ENCODE results near the gene CTNNA2. TPM values are rescaled to one million over a fixed set of nuclear protein-coding genes. Genes with fewer than 3 reads are reported as not detected.

Gene CTNNA2
- total RNA-seq, 1 donor from 2014 or later: 182 TPM

DNA sequence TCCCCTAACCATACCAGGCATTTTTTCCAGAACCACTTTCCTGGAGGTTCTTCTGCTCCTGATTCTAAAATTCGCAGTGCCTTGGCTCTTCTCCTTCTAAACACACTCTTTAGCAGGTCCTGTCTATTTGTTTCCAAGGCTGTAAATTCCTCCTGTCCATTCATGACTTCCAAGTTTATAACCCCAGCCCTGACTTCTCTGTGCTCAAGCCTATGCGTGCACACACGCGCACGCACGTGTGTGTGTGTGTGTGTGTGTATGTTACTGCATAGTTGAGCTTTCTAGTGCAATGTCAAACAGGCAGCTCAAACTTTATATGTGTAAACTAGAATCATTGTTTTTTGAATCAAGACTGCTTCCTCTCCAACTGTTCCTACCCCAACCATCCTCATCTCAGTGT is 454.0 kb downstream of the CTNNA2 start:
- no peak for DNase-seq (ENCODE audit: low spot score in 2 of 2)
- no peak for FAIRE-seq

GRCh38 chr2:79971807-79972206 is 459.0 kb downstream of the CTNNA2 start:
- FAIRE-seq (no peak), DNase-seq (ENCODE audit: low spot score in 2 of 2) (no peak)

- FAIRE-seq (no peak), DNase-seq (ENCODE audit: low spot score in 2 of 2) (no peak)
Observed at GRCh38 chr2:79972661-79973060, 459.8 kb downstream of the CTNNA2 start.

DNA sequence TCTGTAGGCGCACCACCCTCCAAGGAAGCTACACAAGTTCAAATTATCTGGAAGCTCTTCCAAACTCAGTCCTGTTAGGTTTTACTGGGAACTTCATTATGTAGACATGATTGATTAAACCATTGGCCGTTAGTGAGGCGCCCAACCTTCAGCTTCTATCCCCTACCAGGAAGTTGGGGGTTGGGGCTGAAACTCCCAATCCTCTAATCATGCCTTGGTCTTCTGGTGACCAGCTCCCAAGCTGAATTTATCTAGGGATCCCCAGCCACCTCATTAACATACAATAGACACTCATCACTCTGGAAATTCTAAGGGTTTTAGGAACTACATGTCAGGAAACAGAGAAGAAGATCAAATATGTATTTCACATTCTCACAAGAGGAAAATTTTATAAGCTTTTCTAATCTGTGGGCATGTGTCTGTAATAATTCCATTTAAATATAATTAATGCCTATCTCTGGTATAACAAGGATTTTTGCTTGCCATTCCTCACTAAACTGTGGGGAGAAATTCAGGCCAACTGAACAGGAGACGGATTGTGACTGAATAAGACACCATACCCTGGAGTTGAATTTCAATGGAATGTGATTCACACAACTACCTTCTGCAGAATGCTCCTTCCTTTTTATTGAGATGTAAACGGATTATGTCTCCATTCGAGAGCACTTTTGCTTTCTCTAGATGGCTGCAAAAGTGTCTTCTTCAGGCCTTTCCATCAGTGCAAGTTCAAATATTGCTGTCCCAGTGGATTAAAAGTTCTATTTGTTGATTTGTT is 463.1 kb downstream of the CTNNA2 start:
- DNase-seq (ENCODE audit: low spot score in 2 of 2): no peak
- FAIRE-seq: no peak

DNA sequence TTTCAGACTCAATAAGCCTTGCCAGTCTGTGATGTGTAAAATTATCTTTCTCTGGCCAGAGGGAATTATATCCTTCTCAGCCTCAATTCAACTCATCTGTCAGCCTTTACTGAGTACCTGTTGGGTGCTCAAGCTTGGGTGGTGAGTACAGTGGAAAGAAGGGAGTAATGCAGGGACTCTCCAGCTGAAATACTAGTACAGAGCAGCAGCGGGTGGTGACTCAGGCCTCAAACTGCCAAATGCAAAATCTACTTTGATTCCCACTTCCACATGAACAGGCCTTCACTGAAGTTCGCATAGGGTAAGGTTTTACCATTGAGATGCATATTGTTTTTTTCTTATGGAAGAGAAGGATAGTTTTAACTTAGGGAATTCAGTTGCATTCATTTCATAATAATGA is 464.9 kb downstream of the CTNNA2 start:
- no peak for FAIRE-seq
- no peak for DNase-seq (ENCODE audit: low spot score in 2 of 2)

GRCh38 chr2:79980116-79980515 is 467.3 kb downstream of the CTNNA2 start:
- no peak for DNase-seq (ENCODE audit: low spot score in 2 of 2)
- FAIRE-seq: no peak

GRCh38 chr2:79980816-79981215 is 468.0 kb downstream of the CTNNA2 start:
- DNase-seq (ENCODE audit: low spot score in 2 of 2) (peak in 1 of 2 donors; percentile 3), FAIRE-seq (peak; percentile 93)

GRCh38 chr2:79981316-79981715 is 468.5 kb downstream of the CTNNA2 start:
- FAIRE-seq (no peak), DNase-seq (ENCODE audit: low spot score in 2 of 2) (no peak)

- no peak for DNase-seq (ENCODE audit: low spot score in 2 of 2)
- FAIRE-seq: no peak
Observed at GRCh38 chr2:79982445-79982844, 469.6 kb downstream of the CTNNA2 start.

GRCh38 chr2:79984476-79984875 is 471.6 kb downstream of the CTNNA2 start:
- no peak for FAIRE-seq

GRCh38 chr2:79985145-79985544 is 472.3 kb downstream of the CTNNA2 start:
- no peak for DNase-seq (ENCODE audit: low spot score in 2 of 2)
- FAIRE-seq: no peak

More at GRCh38 chr2:79984476-79984875, 471.6 kb downstream of the CTNNA2 start:
- no peak for DNase-seq (ENCODE audit: low spot score in 2 of 2)

DNA sequence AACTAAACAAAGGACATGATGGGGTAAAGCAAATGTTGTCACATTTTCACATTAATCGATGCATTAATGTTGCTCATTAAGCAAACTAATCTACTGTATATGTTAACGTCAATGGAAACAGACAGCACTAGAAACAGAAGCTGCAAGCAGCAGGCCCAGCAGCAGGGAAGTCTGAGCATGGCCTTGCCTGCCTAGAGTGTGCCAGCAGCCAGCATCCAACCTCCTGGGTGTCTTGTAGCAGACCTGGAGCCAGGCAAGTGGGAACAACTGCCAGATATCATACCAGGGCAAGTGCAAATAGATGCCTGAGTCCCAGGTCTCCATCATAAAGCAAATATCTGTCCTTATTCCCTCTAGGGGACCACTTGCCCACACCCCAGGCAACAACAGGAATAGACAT is 472.7 kb downstream of the CTNNA2 start:
- FAIRE-seq: no peak

GRCh38 chr2:79993144-79993543 is 480.3 kb downstream of the CTNNA2 start:
- FAIRE-seq: no peak
- DNase-seq (ENCODE audit: low spot score in 2 of 2): no peak

More for the DNA sequence above, 472.7 kb downstream of the CTNNA2 start:
- DNase-seq (ENCODE audit: low spot score in 2 of 2): no peak

DNA sequence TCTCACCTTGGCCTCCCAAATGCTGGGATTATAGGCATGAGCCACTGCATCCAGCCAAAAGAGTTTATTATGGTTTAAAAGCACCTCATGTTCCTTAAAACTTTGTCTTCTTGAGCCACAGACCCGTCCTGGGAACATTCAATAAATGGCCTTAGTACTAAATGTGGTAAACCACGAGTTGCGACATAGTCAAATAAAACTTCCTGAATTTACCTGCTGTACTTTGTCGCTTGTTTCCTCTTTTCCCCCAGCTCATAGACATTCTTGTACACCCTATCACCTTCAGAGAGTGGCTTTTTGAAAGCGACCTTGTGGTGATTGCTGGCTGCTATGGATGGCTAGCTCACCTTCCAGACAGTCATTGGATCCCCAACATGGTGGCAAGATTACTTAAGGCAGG is 481.3 kb downstream of the CTNNA2 start:
- DNase-seq (ENCODE audit: low spot score in 2 of 2): no peak
- FAIRE-seq: no peak

DNA sequence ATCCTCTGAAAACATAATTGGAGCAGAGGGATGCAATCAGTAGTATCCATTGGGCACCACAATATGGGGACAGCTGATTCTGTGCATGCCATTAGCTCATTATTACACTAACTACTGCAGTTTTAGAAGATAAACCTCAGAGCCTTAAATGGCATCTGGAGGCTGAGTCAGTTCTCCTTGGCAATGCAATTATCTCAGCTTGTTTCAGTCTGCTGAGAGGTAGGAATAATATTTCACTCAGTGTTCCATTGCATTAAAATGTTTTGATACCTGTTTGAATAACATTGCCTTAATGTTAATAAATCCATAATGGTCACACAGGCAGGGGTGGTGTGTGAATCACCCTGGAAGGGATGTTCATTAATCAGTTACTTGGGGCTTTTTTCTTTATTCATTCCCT is 482.1 kb downstream of the CTNNA2 start:
- DNase-seq (ENCODE audit: low spot score in 2 of 2): no peak
- no peak for FAIRE-seq

DNA sequence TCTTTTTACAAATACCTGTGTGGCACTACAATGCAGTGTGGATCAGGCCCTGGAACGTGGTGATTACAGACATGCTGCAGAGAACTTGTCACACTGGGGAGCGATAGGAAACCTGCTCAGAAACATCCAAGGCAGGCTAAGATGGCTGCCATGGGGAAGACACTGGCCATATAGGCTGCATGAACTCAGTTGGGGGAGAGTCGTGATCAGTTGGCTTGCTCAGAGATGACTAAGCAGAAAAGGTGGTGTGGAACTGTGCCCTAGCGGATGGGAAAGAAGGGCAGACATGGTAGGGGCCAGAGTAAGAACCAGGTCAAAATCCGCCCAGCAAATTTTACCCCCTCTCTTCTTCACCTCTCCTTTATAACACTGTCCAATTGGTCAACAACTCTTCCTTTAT is 483.9 kb downstream of the CTNNA2 start:
- DNase-seq (ENCODE audit: low spot score in 2 of 2) (no peak), FAIRE-seq (no peak)

- no peak for FAIRE-seq
- no peak for DNase-seq (ENCODE audit: low spot score in 2 of 2)
Observed at GRCh38 chr2:80001701-80002101, 488.9 kb downstream of the CTNNA2 start.

DNA sequence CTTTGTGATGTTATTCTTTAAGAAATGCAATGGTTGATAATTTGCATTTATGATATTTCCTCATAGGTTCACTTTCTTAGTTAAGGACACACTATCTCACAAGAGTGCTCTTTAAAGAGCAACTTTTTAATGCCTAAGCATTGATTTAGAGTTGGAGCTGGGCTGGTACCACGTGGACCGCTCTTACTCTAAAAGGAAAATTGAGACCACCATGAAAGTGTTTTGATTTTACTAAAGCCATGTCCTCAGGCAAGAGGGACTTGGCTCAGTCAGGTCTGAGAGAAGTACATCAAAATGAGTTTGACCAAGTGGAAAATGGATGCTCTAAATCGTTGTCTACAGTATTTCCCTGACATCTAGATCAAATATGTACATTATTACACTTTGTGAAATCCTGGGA is 489.3 kb downstream of the CTNNA2 start:
- no peak for FAIRE-seq
- no peak for DNase-seq (ENCODE audit: low spot score in 2 of 2)

DNA sequence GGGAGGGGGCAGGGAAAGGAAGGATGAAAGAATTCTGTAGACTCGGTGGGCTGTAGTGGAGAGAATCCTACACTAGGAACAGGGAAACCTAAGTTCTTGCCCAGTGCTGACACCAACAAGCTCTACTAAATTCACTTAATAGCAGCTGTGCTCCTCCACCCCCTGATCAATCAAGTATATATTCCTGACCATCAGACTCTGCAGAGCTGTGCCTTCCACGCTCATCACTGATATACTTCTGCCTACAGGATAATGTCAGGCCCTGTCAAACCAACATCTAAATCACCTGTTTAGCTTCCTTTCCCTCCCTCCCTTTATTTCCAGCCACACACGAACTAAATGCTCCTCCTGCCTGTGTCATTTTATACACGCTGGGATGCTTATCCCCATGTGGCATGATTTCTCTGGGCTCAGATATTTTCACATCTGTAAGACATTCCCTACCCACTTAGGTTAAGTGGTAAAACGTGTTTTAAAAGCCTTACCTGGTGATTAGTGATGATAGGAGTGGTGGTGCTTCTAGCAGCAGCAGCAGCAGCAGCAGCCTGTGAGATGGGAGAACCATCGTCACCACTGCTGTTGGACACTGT is 489.8 kb downstream of the CTNNA2 start:
- FAIRE-seq (no peak), DNase-seq (ENCODE audit: low spot score in 2 of 2) (no peak)

GRCh38 chr2:80007777-80008503 is 495.1 kb downstream of the CTNNA2 start:
- no peak for DNase-seq (ENCODE audit: low spot score in 2 of 2)

DNA sequence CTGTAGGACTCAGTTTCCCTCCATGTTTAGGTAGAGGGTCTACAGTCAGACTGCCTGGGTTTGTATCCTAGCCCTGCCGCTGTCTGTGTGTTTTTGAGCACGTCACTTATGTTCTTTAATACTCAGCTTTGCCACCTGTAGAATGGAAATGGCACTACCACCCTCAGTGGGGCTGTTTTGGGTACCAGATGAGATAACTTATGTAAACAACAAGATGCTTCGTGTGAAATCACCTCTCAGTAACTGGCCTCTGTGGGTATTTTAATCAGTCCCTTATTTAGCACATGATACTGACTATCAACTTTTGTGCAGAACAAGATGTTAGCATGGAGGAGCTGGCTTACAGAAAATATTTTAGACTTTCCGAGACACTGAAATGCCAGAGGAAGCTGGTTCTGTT is 495.7 kb downstream of the CTNNA2 start:
- no peak for DNase-seq (ENCODE audit: low spot score in 2 of 2)
- FAIRE-seq: no peak

More at GRCh38 chr2:80007777-80008503, 495.1 kb downstream of the CTNNA2 start:
- no peak for FAIRE-seq

All from frontal cortex (tissue), 4 donors.